WTC11 (cell line): Measurements from ENCODE around the gene SYT1.

Experiments
- TF ChIP-seq, protein P1 (sequence below): sonication (generic); formaldehyde crosslinking; IDR thresholded peaks from 2 replicates; pipeline ENCODE4 v1.8.1; 2022; ENCODE audit warnings: mild to moderate bottlenecking, moderate library complexity, missing genetic modification reagents
- TF ChIP-seq, protein P2 (sequence below): sonication (generic); formaldehyde crosslinking; IDR thresholded peaks from 2 replicates; pipeline ENCODE4 v1.8.1; 2022; ENCODE audit warnings: mild to moderate bottlenecking, missing genetic modification reagents, moderate library complexity, borderline replicate concordance

DNA sequence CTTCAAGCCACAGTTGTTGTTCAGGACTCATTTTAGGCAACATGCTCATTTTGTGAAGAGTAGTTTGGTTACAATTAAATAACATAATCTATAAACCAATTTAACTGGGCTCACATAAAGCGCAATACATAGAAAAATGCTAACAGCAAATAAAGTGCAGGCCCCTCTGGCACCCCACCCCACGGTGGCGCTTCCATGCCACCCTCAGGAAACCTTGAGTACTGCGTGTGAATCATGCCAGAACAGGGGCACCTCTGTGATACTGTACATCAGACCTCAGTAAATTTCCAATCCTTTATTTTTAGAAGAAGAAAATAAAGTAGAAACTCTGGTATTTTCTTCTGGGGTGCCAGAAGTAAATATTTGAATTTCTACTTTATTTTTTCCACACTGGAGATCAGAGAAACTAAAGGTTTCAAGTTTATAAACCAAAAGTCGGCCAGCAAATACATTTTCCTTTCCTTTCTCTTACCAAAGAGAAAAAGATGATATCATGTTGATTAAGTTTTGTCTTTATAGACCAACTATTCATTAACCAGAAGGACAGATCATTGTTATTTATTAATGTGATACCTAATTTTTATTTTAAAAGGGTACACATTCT, 509.4 kb downstream of the SYT1 start:
- TF ChIP-seq, protein P1, sequence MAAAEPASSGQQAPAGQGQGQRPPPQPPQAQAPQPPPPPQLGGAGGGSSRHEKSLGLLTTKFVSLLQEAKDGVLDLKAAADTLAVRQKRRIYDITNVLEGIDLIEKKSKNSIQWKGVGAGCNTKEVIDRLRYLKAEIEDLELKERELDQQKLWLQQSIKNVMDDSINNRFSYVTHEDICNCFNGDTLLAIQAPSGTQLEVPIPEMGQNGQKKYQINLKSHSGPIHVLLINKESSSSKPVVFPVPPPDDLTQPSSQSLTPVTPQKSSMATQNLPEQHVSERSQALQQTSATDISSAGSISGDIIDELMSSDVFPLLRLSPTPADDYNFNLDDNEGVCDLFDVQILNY (CRISPR knock-in tag): no peak
- TF ChIP-seq, protein P2, sequence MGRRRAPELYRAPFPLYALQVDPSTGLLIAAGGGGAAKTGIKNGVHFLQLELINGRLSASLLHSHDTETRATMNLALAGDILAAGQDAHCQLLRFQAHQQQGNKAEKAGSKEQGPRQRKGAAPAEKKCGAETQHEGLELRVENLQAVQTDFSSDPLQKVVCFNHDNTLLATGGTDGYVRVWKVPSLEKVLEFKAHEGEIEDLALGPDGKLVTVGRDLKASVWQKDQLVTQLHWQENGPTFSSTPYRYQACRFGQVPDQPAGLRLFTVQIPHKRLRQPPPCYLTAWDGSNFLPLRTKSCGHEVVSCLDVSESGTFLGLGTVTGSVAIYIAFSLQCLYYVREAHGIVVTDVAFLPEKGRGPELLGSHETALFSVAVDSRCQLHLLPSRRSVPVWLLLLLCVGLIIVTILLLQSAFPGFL (CRISPR knock-in tag): no peak
